ENCODE results near the gene ATXN7L1. TPM values are rescaled to one million over a fixed set of nuclear protein-coding genes. Genes with fewer than 3 reads are reported as not detected.

The ATXN7L1 gene
- total RNA-seq, 4 donors from 2014 or later: 12.3 to 28.8 (median 21.0) TPM

DNA sequence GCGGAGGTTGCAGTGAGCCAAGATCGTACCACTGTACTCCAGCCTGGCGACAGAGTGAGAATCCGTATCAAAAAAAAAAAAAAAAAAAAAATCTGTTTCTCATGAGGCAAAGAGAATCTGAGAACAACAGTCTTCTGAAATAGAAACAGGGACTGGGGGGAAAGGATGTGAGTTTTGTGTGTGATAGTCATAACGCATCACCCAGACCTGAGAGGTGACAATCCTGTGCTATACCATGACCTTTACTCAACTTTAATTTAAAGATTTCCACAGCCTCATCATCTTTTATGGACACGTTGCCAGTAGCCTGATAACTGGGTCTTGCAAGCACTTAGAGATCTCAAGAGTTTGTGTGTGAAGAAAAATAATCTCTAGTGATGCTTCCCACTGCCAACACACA lies 2.3 kb downstream of the ATXN7L1 start:
- in situ Hi-C loops (cut with MboI; ENCODE audit: low pct_ligation_motif_present in 1 of 4, low pct_unique_long_range_greater_than_20kb in 1 of 4, low sequenced_read_pairs in 3 of 4): no loop called here
- no peak overlapping the region for H3K4me3 ChIP-seq
- no peaks in the 10 kb centered on the region for H3K9me3 ChIP-seq
- H3K27me3 ChIP-seq: no peaks in the 10 kb centered on the region
- TF ChIP-seq POLR2AphosphoS5 (IDR thresholded peaks at IDR 0.05) (no peak), EP300 (IDR thresholded peaks at IDR 0.05; ENCODE audit: low read depth) (no peak), POLR2A (IDR thresholded peaks at IDR 0.05) (no peak)
- TF ChIP-seq, protein P1, sequence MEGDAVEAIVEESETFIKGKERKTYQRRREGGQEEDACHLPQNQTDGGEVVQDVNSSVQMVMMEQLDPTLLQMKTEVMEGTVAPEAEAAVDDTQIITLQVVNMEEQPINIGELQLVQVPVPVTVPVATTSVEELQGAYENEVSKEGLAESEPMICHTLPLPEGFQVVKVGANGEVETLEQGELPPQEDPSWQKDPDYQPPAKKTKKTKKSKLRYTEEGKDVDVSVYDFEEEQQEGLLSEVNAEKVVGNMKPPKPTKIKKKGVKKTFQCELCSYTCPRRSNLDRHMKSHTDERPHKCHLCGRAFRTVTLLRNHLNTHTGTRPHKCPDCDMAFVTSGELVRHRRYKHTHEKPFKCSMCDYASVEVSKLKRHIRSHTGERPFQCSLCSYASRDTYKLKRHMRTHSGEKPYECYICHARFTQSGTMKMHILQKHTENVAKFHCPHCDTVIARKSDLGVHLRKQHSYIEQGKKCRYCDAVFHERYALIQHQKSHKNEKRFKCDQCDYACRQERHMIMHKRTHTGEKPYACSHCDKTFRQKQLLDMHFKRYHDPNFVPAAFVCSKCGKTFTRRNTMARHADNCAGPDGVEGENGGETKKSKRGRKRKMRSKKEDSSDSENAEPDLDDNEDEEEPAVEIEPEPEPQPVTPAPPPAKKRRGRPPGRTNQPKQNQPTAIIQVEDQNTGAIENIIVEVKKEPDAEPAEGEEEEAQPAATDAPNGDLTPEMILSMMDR (IDR thresholded peaks at IDR 0.05): no peak
- no peak for DNase-seq
- intact Hi-C loops (cut with DNase I; ENCODE audit: low total_unique reads): loop anchor here (10.0 kb wide), 1 partner anchor 219 kb away; no protein-coding TSS in a partner anchor
- no peaks in the 10 kb centered on the region for H3K36me3 ChIP-seq
- H3K27ac ChIP-seq: no peak overlapping the region
- H3K4me1 ChIP-seq: peaks cover 5 to 31% (median 22%) of the 10 kb centered on the region in 4 donors
- WGBS, 2 donors (ENCODE audit: low coverage in 1 of 2): 87% methylated on average over 6 of the region's 6 CpGs

DNA sequence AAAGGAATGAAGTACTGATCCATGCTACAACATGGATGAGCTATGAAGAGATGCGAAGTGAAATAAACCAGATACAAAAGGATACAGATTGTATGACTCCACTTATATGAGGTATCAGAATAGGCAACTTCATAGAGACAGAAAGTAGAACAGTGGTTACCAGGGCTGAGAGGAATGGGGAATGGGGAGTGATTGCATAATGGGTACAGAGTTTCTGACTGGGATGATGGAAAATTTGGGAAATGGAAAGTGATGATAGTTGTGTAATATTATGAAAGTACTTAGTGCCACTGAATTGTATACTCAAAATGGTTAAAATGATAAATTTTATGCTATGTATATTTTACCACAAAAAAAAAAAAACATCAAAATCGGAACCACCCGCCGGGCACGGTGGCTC lies 3.9 kb downstream of the ATXN7L1 start:
- WGBS, 2 donors (ENCODE audit: low coverage in 1 of 2): 93 to 95% methylated on average over 4 to 5 of the region's 5 CpGs
- H3K27ac ChIP-seq: no peak overlapping the region
- no peak overlapping the region for H3K4me3 ChIP-seq
- in situ Hi-C loops (cut with MboI; ENCODE audit: low pct_ligation_motif_present in 1 of 4, low pct_unique_long_range_greater_than_20kb in 1 of 4, low sequenced_read_pairs in 3 of 4): no loop called here
- peaks cover 3 to 19% (median 10%) of the 10 kb centered on the region in 4 donors for H3K4me1 ChIP-seq
- no peaks in the 10 kb centered on the region for H3K9me3 ChIP-seq
- no peaks in the 10 kb centered on the region for H3K36me3 ChIP-seq
- intact Hi-C loops (cut with DNase I; ENCODE audit: low total_unique reads): loop anchor here (10.0 kb wide), 1 partner anchor 218 kb away; no protein-coding TSS in a partner anchor
- no peak for TF ChIP-seq POLR2A (IDR thresholded peaks at IDR 0.05)
- TF ChIP-seq, protein P1 (IDR thresholded peaks at IDR 0.05): no peak
- TF ChIP-seq EP300 (IDR thresholded peaks at IDR 0.05; ENCODE audit: low read depth): no peak
- no peak for TF ChIP-seq POLR2AphosphoS5 (IDR thresholded peaks at IDR 0.05)
- no peaks in the 10 kb centered on the region for H3K27me3 ChIP-seq
- no peak for DNase-seq

DNA sequence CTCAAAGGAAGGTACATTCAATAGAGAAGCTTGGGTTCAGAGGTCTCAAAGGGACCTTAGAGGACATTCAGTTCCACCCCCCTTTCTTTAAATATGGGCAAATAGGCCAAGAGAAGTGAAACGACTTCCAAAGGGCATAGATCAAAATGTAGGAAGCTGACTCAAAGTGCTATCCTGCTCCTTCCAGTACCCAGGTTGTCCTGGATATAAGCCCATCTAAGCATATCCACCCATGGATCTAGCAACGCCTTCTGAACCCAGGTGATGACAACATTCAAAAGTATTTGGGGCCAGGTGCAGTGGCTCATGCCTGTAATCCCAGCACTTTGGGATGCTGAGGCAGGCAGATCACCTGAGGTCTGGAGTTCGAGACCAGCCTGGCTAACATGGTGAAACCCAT lies 5.3 kb downstream of the ATXN7L1 start:
- TF ChIP-seq EP300 (IDR thresholded peaks at IDR 0.05; ENCODE audit: low read depth) (no peak), POLR2AphosphoS5 (IDR thresholded peaks at IDR 0.05) (no peak), POLR2A (IDR thresholded peaks at IDR 0.05) (no peak)
- TF ChIP-seq, protein P1 (IDR thresholded peaks at IDR 0.05): no peak
- intact Hi-C loops (cut with DNase I; ENCODE audit: low total_unique reads): loop anchor here (10.0 kb wide), 1 partner anchor 216 kb away; no protein-coding TSS in a partner anchor
- whole genome bisulfite sequencing, 2 donors (ENCODE audit: low coverage in 1 of 2): 0 to 61% methylated on average over 1 to 3 of the region's 3 CpGs

DNA sequence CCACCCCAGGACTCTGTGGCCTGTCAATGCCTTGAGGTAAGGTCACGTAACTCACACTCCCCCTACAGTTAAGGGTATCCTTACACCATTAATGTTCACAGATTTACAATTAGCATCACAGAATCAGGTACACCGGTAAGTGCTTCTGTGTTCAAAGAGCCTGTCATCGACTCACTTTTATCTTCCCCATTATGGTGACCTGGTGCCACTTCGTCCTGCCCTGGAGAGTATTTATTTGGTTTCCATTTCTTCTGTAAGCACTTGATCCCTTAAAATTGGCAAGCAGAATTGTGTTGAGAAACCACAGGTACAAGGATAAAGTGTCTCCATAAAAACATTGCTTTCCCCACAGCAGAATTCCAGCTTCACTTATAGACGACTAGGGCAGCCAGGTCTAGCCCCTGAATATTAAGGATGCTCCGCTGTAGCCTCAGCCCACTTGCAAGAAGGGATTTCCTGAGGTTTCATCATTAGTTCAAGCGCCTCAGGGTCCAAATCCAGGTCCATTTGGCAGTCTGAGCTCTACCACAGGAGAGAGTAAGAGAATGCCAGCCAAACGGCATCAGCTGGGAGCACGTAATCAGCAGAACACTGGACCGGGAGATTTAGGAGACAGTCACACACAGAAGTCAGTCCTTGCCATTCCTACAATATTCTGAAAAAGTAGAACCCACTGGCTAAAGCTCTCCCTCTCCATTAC lies 10.1 kb downstream of the ATXN7L1 start:
- no peak for TF ChIP-seq POLR2AphosphoS5 (IDR thresholded peaks at IDR 0.05)
- TF ChIP-seq EP300 (IDR thresholded peaks at IDR 0.05; ENCODE audit: low read depth): no peak
- TF ChIP-seq, protein P1 (IDR thresholded peaks at IDR 0.05): no peak
- TF ChIP-seq POLR2A (IDR thresholded peaks at IDR 0.05): no peak
- Histone ChIP-seq H3K4me1 (peaks cover 0 to 2% (median 0%) of the 10 kb centered on the region in 4 donors), H3K27me3 (no peaks in the 10 kb centered on the region), H3K36me3 (no peaks in the 10 kb centered on the region), H3K4me3 (no peak overlapping the region), H3K27ac (no peak overlapping the region), H3K9me3 (no peaks in the 10 kb centered on the region)
- 70 to 76% methylated on average over 4 to 10 of the region's 10 CpGs for WGBS, 2 donors (ENCODE audit: low coverage in 1 of 2)
- intact Hi-C loops (cut with DNase I; ENCODE audit: low total_unique reads): no loop called here
- in situ Hi-C loops (cut with MboI; ENCODE audit: low pct_ligation_motif_present in 1 of 4, low pct_unique_long_range_greater_than_20kb in 1 of 4, low sequenced_read_pairs in 3 of 4): no loop called here
- no peak for DNase-seq

More for the DNA sequence above, 5.3 kb downstream of the ATXN7L1 start:
- Histone ChIP-seq H3K36me3 (no peaks in the 10 kb centered on the region), H3K9me3 (no peaks in the 10 kb centered on the region), H3K4me1 (peaks cover 3 to 19% (median 8%) of the 10 kb centered on the region in 4 donors), H3K27me3 (no peaks in the 10 kb centered on the region), H3K4me3 (no peak overlapping the region), H3K27ac (no peak overlapping the region)
- DNase-seq: no peak
- in situ Hi-C loops (cut with MboI; ENCODE audit: low pct_ligation_motif_present in 1 of 4, low pct_unique_long_range_greater_than_20kb in 1 of 4, low sequenced_read_pairs in 3 of 4): no loop called here
